Osteoblast (primary cell): ENCODE data around the gene FBXO7. TPM values are rescaled to one million over a fixed set of nuclear protein-coding genes. Genes with fewer than 3 reads are reported as not detected.
A peak's percentile ranks its signal among the peaks of the same experiment; 100 is the strongest.

Source experiments
- DNase-seq: peaks from one replicate; pipeline ENCODE4 v3.0.0; 2011; ENCODE audit warnings: low spot score, mixed read lengths; ENCODE audit not compliant: insufficient read length; ENCODE audit errors: missing footprints
- H2AFZ ChIP-seq: 2 replicates; pipeline ENCODE4 v1.6.0; 2011; ENCODE audit warnings: mild to moderate bottlenecking, low read length
- H3K27ac ChIP-seq: 2 replicates; pipeline ENCODE4 v1.5.1; 2011; ENCODE audit warnings: mild to moderate bottlenecking, low read depth, low read length, moderate library complexity
- H3K27me3 ChIP-seq: 2 replicates; pipeline ENCODE4 v1.6.0; 2012; ENCODE audit warnings: mild to moderate bottlenecking, control low read depth, inconsistent platforms, low read length, moderate library complexity; ENCODE audit not compliant: insufficient read depth
- H3K36me3 ChIP-seq: 2 replicates; pipeline ENCODE4 v1.5.1; 2011; ENCODE audit warnings: mild to moderate bottlenecking, low read length, control low read depth, moderate library complexity; ENCODE audit not compliant: insufficient read depth
- H3K4me1 ChIP-seq: 2 replicates; pipeline ENCODE4 v1.5.1; 2011; ENCODE audit warnings: mild to moderate bottlenecking, low read length, control low read depth, moderate library complexity; ENCODE audit not compliant: insufficient read depth
- H3K4me2 ChIP-seq: 2 replicates; pipeline ENCODE4 v1.6.0; 2011; ENCODE audit warnings: mild to moderate bottlenecking, low read length; ENCODE audit not compliant: insufficient read depth
- H3K4me3 ChIP-seq: fragments of 200-600 bp; sonication (generic); 3 replicates; pipeline ENCODE4 v1.5.1; 2012; ENCODE audit warnings: mild to moderate bottlenecking, low read length, inconsistent platforms; ENCODE audit not compliant: insufficient read depth
- H3K79me2 ChIP-seq: 2 replicates; pipeline ENCODE4 v1.6.0; 2012; ENCODE audit warnings: mild to moderate bottlenecking, low read length, control low read depth, inconsistent platforms; ENCODE audit not compliant: insufficient read depth
- H3K9me3 ChIP-seq: 2 replicates; pipeline ENCODE4 v1.5.1; 2011; ENCODE audit warnings: low read depth, low read length, control low read depth
- H4K20me1 ChIP-seq: 2 replicates; pipeline ENCODE4 v1.6.0; 2012; ENCODE audit warnings: mild to moderate bottlenecking, low read length, control low read depth; ENCODE audit not compliant: insufficient read depth
- CTCF ChIP-seq: IDR thresholded peaks from 2 replicates; pipeline ENCODE4 v1.5.1; 2011; ENCODE audit warnings: mild to moderate bottlenecking, low read depth, low read length, moderate library complexity; ENCODE audit errors: extremely low read depth
- total RNA-seq: library from RNA; depleted of rRNA; stranded (reverse); fragments of >200 nt; gene quantifications from 2 replicates; pipeline ENCODE4 v1.2.3, GENCODE V29; 2012

Gene FBXO7
- total RNA-seq, 1 donor: 80.0 TPM

GRCh38 chr22:32544953-32545558 lies 70.4 kb downstream of the FBXO7 start:
- no peaks in the 10 kb centered on the region for H4K20me1 ChIP-seq
- peak overlapping the region; percentile 61 for H3K27ac ChIP-seq
- no peak for TF ChIP-seq CTCF
- no peaks in the 10 kb centered on the region for H3K9me3 ChIP-seq
- peak; percentile 71 for DNase-seq
- peak overlapping the region; percentile 17 for H2AFZ ChIP-seq
- H3K4me3 ChIP-seq: no peak overlapping the region
- H3K27me3 ChIP-seq: peaks cover under 1% of the 10 kb centered on the region
- no peaks in the 10 kb centered on the region for H3K79me2 ChIP-seq
- no peaks in the 10 kb centered on the region for H3K36me3 ChIP-seq
- peaks cover 16% of the 10 kb centered on the region for H3K4me1 ChIP-seq
- H3K4me2 ChIP-seq: peak overlapping the region; percentile 24

- Histone ChIP-seq H3K4me3 (no peak overlapping the region), H2AFZ (no peak overlapping the region), H4K20me1 (no peaks in the 10 kb centered on the region), H3K9me3 (no peaks in the 10 kb centered on the region), H3K36me3 (no peaks in the 10 kb centered on the region), H3K4me2 (no peak overlapping the region), H3K27me3 (no peaks in the 10 kb centered on the region), H3K79me2 (no peaks in the 10 kb centered on the region), H3K4me1 (peaks cover 16% of the 10 kb centered on the region), H3K27ac (no peak overlapping the region)
- no peak for TF ChIP-seq CTCF
- no peak for DNase-seq
Measured at GRCh38 chr22:32545801-32546200, 71.2 kb downstream of the FBXO7 start.

DNA sequence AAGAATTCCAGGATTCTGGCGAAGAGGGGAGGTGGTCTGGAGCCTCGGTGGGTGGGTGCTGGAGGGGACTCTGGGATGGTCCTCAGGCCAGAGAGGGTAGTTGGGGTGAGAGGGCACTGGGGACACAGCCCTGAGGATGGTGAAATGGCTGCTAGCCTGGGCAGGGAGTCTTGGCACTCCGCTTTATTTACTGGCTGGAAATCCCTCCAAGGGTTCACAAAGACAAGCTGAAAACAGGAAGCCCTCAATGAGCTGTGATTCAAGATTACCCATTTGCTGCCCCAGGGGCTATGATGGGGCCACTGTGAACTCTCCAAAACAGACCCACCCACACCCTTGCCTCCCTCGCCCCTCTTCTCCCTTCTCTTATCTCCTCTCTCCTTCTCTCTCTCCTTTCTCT lies 71.9 kb downstream of the FBXO7 start:
- no peaks in the 10 kb centered on the region for H4K20me1 ChIP-seq
- no peak for DNase-seq
- peaks cover 16% of the 10 kb centered on the region for H3K4me1 ChIP-seq
- H3K4me3 ChIP-seq: no peak overlapping the region
- H3K27ac ChIP-seq: no peak overlapping the region
- no peak overlapping the region for H2AFZ ChIP-seq
- H3K79me2 ChIP-seq: no peaks in the 10 kb centered on the region
- no peaks in the 10 kb centered on the region for H3K27me3 ChIP-seq
- no peaks in the 10 kb centered on the region for H3K36me3 ChIP-seq
- TF ChIP-seq CTCF: no peak
- no peak overlapping the region for H3K4me2 ChIP-seq
- H3K9me3 ChIP-seq: no peaks in the 10 kb centered on the region

- Histone ChIP-seq H3K36me3 (no peaks in the 10 kb centered on the region), H3K4me3 (no peak overlapping the region), H3K4me2 (no peak overlapping the region), H4K20me1 (no peaks in the 10 kb centered on the region), H3K27ac (no peak overlapping the region), H3K27me3 (no peaks in the 10 kb centered on the region), H3K4me1 (peaks cover 16% of the 10 kb centered on the region), H3K9me3 (no peaks in the 10 kb centered on the region), H3K79me2 (no peaks in the 10 kb centered on the region), H2AFZ (no peak overlapping the region)
- DNase-seq: no peak
- no peak for TF ChIP-seq CTCF
Measured at GRCh38 chr22:32546935-32547334, 72.3 kb downstream of the FBXO7 start.
